LNCAP (cell line): ENCODE results near the gene TMA7.

Source experiments
- CTCF ChIP-seq: fragments of 450-650 bp; IDR thresholded peaks from 2 replicates; pipeline ENCODE4 v1.5.1; 2017; ENCODE audit warnings: mild to moderate bottlenecking

TMA7 gene

DNA sequence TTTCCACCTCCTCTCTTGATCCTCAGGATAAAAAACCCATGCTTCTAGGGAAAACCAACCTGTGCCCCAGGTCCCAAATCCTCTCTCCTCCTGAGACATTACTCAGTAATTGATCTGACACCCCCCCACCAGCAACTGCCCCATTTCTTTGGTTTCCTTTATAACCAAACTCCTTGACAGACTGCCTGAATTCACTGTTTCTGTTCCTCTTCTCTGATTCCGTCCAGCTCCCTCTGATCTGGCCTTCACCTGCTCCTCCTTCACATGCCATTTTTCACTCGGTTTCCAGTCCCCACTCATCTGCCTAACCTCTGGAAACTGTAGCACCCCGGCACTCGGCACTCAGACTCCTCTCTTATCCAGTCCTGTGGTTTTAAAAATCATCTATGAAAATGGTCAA lies 2.2 kb upstream of the TMA7 start:
- no peak for TF ChIP-seq CTCF

DNA sequence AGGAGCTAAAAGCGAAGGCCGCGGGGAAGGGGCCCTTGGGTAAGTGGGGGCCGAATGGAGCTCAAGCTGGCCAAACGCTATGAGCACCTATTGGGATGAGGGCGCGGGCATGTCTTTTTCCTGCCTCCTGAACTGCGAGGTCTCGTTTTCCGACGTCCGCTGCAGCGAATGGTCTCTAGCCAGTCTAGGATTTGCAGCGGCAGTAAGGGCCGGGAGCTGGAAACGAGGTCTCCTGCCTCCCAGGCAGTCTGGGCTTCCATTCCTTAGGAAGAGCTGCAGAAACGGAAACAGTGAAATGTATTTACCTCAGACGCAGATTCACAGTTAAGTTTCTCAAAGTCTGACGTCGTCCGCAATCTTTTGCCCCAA lies 517 bp downstream of the TMA7 start:
- TF ChIP-seq CTCF = no peak

DNA sequence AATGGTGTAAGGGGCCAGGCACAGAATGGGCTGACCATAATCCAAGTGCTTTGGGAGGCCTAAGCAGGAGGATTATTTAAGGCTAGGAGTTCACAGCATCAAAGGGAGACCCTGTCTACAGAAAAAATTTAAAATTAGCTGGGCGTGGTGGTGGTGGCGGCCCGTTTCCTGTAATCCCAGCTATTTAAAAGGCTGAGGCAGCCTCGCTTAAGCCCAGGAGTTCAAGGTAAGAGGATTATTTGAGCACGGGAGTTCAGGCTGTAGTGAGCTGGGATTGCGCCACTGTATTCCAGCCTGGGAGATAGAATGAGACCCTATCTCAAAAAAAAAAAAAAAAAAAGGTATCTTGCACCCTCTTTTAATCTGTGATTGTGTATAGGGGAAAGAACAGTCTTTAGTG lies 1.9 kb downstream of the TMA7 start:
- TF ChIP-seq CTCF = no peak

GRCh38 chr3:48445277-48445882 lies 5.3 kb downstream of the TMA7 start:
- TF ChIP-seq CTCF = no peak

DNA sequence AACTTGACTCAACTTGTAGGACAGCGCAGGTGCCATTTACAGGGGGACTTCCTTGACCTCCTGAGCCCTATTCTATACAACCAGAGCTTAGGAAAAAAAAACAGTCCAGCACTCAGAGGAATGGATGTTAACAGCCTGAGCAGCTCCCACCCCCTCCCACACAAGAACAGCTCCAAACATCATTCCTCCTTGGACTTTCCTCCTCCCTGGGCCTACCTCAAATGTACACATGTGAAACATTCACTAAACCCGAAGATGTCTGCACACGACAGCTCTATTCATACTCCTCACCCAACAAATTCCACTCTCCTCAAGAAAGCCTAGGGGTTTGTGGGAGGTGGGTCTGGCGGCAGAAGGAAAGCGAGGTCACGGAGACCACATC lies 6.0 kb downstream of the TMA7 start:
- no peak for TF ChIP-seq CTCF

- TF ChIP-seq CTCF = no peak
These were observed 6.6 kb downstream of the TMA7 start, which contains the start of gene ATRIP for GRCh38 chr3:48446425-48447193. ATRIP (plus strand) TSS chr3:48446737; CDS start chr3:48446846, 109 bp downstream.

GRCh38 chr3:48451270-48451669 lies 11.2 kb downstream of the TMA7 start:
- no peak for TF ChIP-seq CTCF
